Measurements from ENCODE around the gene DCAF7. TPM values are rescaled to one million over a fixed set of nuclear protein-coding genes. Genes with fewer than 3 reads are reported as not detected.

The DCAF7 gene
- total RNA-seq, 2 experiments from 2014 or later, result 135 to 139 TPM

DNA sequence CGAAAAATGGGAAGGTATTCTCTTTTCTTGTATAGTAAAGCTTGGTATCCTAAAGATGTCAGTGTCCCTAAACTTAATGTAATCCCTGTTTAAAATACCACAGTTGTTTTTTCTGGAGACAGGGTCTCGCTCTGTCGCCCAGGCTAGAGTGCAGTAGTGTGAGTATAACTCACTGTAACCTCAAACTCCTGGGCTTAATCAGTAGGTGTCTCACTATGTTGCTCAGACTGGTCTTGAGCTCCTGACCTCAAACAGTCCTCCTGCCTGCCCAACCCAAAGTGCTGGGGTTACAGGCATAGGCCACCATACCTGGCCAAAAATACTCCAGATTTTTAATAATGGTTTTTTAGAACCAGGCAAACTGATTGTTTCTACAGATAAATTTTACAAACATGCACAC lies 8.2 kb downstream of the DCAF7 start:
- Mint-ChIP-seq H3K9me3 (peaks cover 6% of the 10 kb centered on the region), H3K27ac (no peak overlapping the region), H3K27me3 (no peaks in the 10 kb centered on the region), H3K4me1 (peaks cover 42% of the 10 kb centered on the region), H3K4me3 (no peak overlapping the region), H3K36me3 (ENCODE audit: low read depth) (peaks cover 34% of the 10 kb centered on the region)
- POLR2A ChIA-PET, result no interaction called here
- CTCF ChIA-PET, result interaction anchor here (0.8 to 1.4 kb wide), 3 partner anchors 11 to 15 kb away, joined by 3 read pairs; no protein-coding TSS in a partner anchor
- no peak for DNase-seq

DNA sequence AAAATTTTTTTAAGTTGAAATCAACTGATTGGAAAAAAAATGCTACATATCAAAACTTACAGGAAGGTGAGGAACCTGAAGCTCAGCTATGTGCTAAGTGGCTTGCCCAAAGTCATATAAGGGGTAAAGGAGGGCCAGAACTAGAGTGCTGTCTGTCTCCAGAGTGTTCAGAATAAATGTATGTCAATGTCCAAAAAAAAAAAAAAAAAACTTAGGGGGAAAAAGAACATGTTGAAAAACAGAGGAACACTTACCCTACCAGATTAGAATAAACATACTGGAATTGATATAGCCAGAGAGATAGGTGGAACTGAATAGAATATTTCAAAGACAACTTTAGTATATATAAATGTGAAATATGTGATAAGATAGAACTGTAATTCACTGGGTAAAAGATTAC lies 11.5 kb downstream of the DCAF7 start:
- peaks cover 25% of the 10 kb centered on the region for H3K4me1 Mint-ChIP-seq
- H3K27ac Mint-ChIP-seq, result no peak overlapping the region
- no peak for DNase-seq
- POLR2A ChIA-PET, result no interaction called here
- H3K27me3 Mint-ChIP-seq, result no peaks in the 10 kb centered on the region
- peaks cover 11% of the 10 kb centered on the region for H3K36me3 Mint-ChIP-seq (ENCODE audit: low read depth)
- no peak overlapping the region for H3K4me3 Mint-ChIP-seq
- CTCF ChIA-PET, result no interaction called here
- H3K9me3 Mint-ChIP-seq, result peaks cover 6% of the 10 kb centered on the region

DNA sequence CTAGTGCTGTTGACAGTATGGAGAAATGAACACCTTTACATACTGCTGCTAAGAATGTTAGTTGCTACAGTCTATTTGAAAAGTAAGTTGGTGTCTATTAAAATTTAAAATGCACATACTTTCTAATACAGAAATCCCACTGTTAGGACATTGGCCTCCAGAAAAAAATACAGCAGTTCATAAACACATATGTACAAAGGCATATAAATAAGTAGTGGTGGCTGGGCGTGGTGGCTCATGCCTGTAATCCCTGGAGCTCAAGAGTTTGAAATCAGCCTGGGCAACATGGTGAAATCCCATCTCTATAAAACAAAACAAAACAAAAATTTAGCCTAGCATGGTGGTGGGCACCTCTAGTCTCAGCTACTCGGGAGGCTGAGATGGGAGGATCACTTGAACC lies 13.1 kb downstream of the DCAF7 start:
- peaks cover 3% of the 10 kb centered on the region for H3K36me3 Mint-ChIP-seq (ENCODE audit: low read depth)
- POLR2A ChIA-PET, result no interaction called here
- no peaks in the 10 kb centered on the region for H3K27me3 Mint-ChIP-seq
- H3K4me1 Mint-ChIP-seq, result peaks cover 18% of the 10 kb centered on the region
- CTCF ChIA-PET, result interaction anchor here (1.1 kb wide), 1 partner anchor 138 kb away, joined by 3 read pairs; no protein-coding TSS in a partner anchor
- DNase-seq, result no peak
- H3K9me3 Mint-ChIP-seq, result no peaks in the 10 kb centered on the region
- no peak overlapping the region for H3K27ac Mint-ChIP-seq
- H3K4me3 Mint-ChIP-seq, result no peak overlapping the region

DNA sequence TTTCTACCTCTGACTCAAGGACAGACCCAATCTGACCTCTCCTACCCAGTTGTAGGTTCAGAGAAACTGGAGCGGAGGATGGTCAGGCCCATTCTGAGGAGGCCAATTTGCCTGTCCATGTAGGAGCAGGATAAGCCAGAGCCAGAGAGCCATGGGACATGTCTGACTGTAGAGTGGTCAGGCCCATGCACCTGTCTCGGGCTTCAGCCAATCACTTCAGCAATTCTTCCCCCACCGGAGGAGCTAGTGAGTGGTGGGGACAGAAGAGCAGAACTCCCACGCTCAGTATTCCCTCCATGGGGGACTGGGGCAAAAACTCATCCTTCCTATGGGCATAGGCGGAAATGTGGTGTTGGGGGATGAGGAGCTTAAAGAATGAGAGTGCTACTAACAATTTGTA lies 14.3 kb downstream of the DCAF7 start:
- POLR2A ChIA-PET, result no interaction called here
- CTCF ChIA-PET, result no interaction called here

DNA sequence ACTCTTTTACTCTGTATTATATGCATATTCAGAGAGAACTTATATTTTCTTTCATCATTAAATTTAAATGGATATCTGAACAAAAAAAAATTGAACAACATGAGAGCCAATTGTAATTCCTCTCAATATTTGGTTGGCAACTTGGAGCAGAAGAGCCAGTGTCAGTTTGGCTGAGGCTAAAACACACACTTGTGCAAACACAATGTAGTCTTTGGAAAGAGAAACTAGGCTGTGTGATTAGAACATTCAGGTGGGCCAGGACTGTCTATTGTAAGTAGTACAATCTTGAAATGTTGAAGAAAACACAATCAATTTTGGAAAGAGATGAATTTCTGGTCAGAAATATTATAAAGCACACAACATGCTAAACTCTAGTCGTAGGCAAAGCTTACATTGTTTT lies 17.0 kb downstream of the DCAF7 start:
- DNase-seq, result no peak
- Mint-ChIP-seq H3K36me3 (ENCODE audit: low read depth) (peaks cover 11% of the 10 kb centered on the region), H3K27ac (no peak overlapping the region), H3K4me1 (peaks cover 28% of the 10 kb centered on the region), H3K4me3 (no peak overlapping the region), H3K9me3 (no peaks in the 10 kb centered on the region), H3K27me3 (no peaks in the 10 kb centered on the region)
- CTCF ChIA-PET, result no interaction called here
- POLR2A ChIA-PET, result no interaction called here

More for the DNA sequence above, 14.3 kb downstream of the DCAF7 start:
- no peak for DNase-seq
- no peaks in the 10 kb centered on the region for H3K9me3 Mint-ChIP-seq
- peaks cover 20% of the 10 kb centered on the region for H3K4me1 Mint-ChIP-seq
- no peak overlapping the region for H3K27ac Mint-ChIP-seq
- no peaks in the 10 kb centered on the region for H3K27me3 Mint-ChIP-seq
- H3K36me3 Mint-ChIP-seq (ENCODE audit: low read depth), result peaks cover 3% of the 10 kb centered on the region
- no peak overlapping the region for H3K4me3 Mint-ChIP-seq

DNA sequence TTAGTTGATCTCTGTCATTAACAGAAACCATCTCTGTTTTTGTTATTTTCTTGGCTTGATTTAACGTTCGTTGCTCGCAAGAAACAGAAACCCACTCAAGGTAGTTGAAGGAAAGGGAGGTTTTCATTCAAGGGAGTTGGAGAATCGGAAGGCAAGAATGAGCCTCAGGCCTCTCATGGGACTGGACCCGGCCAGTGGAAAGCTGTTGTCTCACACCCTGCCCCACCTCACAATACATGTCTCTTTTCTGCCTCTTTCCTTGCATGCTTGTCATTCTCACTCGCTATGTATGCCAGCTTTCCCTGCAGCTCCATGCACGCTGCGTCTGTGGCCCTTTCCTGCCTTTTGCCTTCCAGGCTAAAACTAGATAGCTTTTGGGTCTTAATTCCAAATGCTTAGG lies 18.3 kb downstream of the DCAF7 start:
- Mint-ChIP-seq H3K27me3 (no peaks in the 10 kb centered on the region), H3K4me3 (no peak overlapping the region), H3K4me1 (peaks cover 22% of the 10 kb centered on the region), H3K27ac (no peak overlapping the region), H3K9me3 (no peaks in the 10 kb centered on the region), H3K36me3 (ENCODE audit: low read depth) (peaks cover 8% of the 10 kb centered on the region)
- POLR2A ChIA-PET, result interaction anchor here (0.6 kb wide), 1 partner anchor 15 kb away, joined by 3 read pairs; no protein-coding TSS in a partner anchor
- CTCF ChIA-PET, result interaction anchor here (0.6 to 1.0 kb wide), 2 partner anchors 11 to 34 kb away, joined by 3 read pairs; no protein-coding TSS in a partner anchor
- no peak for DNase-seq

DNA sequence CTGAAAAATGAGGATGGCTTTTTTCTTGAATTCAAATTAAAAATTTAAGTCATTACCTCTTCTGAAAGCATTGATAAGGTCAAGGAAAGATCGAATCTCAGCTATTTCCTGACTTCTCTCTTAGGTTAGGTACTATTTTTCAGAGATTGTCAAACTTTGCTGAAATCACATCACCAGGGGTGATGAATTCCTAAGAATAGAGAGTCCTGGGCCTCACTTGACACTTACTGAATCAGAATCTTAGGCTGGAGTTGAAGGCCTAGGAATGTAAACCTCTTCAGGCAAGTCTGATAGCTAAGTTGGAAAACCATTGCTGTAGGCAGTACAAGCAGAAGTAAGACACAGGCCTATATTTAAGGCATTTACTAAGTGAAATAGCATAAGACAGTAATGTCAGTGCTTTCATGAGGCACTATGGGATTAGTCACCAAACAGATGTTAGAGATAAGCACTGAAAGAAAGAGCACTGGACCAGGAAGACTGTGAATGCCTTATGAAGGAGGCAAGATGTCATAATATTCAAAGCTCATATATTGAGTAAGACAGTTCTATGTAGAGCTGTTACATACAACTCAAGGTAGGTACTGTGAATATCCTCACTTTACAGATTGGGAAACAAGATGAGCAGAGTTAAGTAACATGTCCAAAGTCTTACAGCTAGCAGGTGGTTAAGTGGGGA lies 21.5 kb downstream of the DCAF7 start:
- Mint-ChIP-seq H3K36me3 (ENCODE audit: low read depth) (peaks cover 13% of the 10 kb centered on the region), H3K4me1 (peaks cover 16% of the 10 kb centered on the region), H3K27ac (no peak overlapping the region), H3K4me3 (no peak overlapping the region), H3K27me3 (no peaks in the 10 kb centered on the region), H3K9me3 (no peaks in the 10 kb centered on the region)
- CTCF ChIA-PET, result interaction anchor here (1.5 kb wide), 1 partner anchor 22 kb away, joined by 3 read pairs; no protein-coding TSS in a partner anchor
- no peak for DNase-seq
- POLR2A ChIA-PET, result no interaction called here

- CTCF ChIA-PET, result interaction anchor here (0.6 to 0.7 kb wide), 2 partner anchors 15 to 188 kb away, joined by 3 read pairs; no protein-coding TSS in a partner anchor
- DNase-seq, result no peak
- Mint-ChIP-seq H3K4me3 (no peak overlapping the region), H3K4me1 (peaks cover 16% of the 10 kb centered on the region), H3K27ac (no peak overlapping the region), H3K27me3 (no peaks in the 10 kb centered on the region), H3K9me3 (no peaks in the 10 kb centered on the region), H3K36me3 (ENCODE audit: low read depth) (peaks cover 15% of the 10 kb centered on the region)
- POLR2A ChIA-PET, result no interaction called here
Measured at GRCh38 chr17:63573634-63574033, 23.4 kb downstream of the DCAF7 start.

- no peak overlapping the region for H3K27ac Mint-ChIP-seq
- CTCF ChIA-PET, result interaction anchor here (2.0 kb wide), 1 partner anchor 13 kb away, joined by 5 read pairs; no protein-coding TSS in a partner anchor
- POLR2A ChIA-PET, result no interaction called here
Measured at GRCh38 chr17:63578027-63578768, 27.9 kb downstream of the DCAF7 start.

DNA sequence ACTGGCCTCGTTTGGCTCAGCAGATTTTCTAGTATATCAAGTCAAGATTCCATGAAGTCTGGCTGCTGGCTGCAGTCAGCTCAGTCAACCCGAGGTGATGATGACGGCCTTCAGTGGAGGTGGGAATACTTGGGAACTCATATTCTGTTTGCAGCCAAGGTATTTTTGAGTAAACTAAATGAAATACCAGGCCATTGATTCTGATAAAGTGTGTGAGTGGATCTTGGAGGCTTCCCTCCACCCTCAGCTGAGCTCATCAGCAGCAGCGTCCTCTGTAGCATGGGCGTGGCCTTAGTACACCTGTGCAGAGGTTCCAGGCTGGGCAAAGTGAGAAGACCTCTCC lies 28.5 kb downstream of the DCAF7 start:
- no peak for DNase-seq
- Mint-ChIP-seq H3K9me3 (no peaks in the 10 kb centered on the region), H3K4me1 (peaks cover 4% of the 10 kb centered on the region), H3K4me3 (no peak overlapping the region), H3K36me3 (ENCODE audit: low read depth) (peaks cover 39% of the 10 kb centered on the region), H3K27ac (no peak overlapping the region), H3K27me3 (no peaks in the 10 kb centered on the region)
- POLR2A ChIA-PET, result interaction anchor here (0.6 kb wide), 1 partner anchor 580 kb away, joined by 3 read pairs; no protein-coding TSS in a partner anchor
- CTCF ChIA-PET, result interaction anchor here (2.0 kb wide), 1 partner anchor 13 kb away, joined by 5 read pairs; no protein-coding TSS in a partner anchor

More at GRCh38 chr17:63578027-63578768, 27.9 kb downstream of the DCAF7 start:
- Mint-ChIP-seq H3K4me3 (no peak overlapping the region), H3K36me3 (ENCODE audit: low read depth) (peaks cover 34% of the 10 kb centered on the region), H3K27me3 (no peaks in the 10 kb centered on the region), H3K4me1 (peaks cover 3% of the 10 kb centered on the region), H3K9me3 (no peaks in the 10 kb centered on the region)
- DNase-seq, result no peak

DNA sequence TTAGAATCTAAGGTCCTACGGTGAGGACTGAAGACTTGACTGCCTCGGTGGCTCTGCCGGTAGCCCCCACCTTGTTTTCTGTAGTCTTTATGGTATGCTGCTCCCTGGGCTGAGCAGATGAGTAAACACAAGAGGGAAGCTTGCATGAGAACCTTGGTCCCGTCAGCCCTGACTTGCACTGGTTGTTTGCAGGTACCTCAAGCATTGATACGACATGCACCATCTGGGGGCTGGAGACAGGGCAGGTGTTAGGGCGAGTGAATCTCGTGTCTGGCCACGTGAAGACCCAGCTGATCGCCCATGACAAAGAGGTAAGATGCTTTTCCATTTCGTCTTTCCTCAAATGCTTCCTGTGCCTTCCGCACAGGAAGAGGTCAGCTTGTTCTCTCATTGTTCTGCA lies 29.4 kb downstream of the DCAF7 start:
- H3K4me3 Mint-ChIP-seq, result no peak overlapping the region
- H3K27ac Mint-ChIP-seq, result no peak overlapping the region
- H3K4me1 Mint-ChIP-seq, result peaks cover 9% of the 10 kb centered on the region
- no peaks in the 10 kb centered on the region for H3K9me3 Mint-ChIP-seq
- no peaks in the 10 kb centered on the region for H3K27me3 Mint-ChIP-seq
- POLR2A ChIA-PET, result interaction anchor here (0.6 kb wide), 1 partner anchor 580 kb away, joined by 3 read pairs; no protein-coding TSS in a partner anchor
- CTCF ChIA-PET, result interaction anchor here (0.6 to 2.0 kb wide), 3 partner anchors 12 to 387 kb away, joined by 3 to 5 read pairs (median 4); no protein-coding TSS in a partner anchor
- no peak for DNase-seq
- H3K36me3 Mint-ChIP-seq (ENCODE audit: low read depth), result peaks cover 41% of the 10 kb centered on the region

GRCh38 chr17:63587770-63588169 lies 37.5 kb downstream of the DCAF7 start:
- ChIA-PET POLR2A (no interaction called here), CTCF (interaction anchor here (1.7 kb wide), 1 partner anchor 153 kb away, joined by 4 read pairs; no protein-coding TSS in a partner anchor)
- no peaks in the 10 kb centered on the region for H3K9me3 Mint-ChIP-seq
- no peak overlapping the region for H3K4me3 Mint-ChIP-seq
- H3K36me3 Mint-ChIP-seq (ENCODE audit: low read depth), result peaks cover 69% of the 10 kb centered on the region
- H3K27ac Mint-ChIP-seq, result no peak overlapping the region
- H3K4me1 Mint-ChIP-seq, result peaks cover 21% of the 10 kb centered on the region
- no peaks in the 10 kb centered on the region for H3K27me3 Mint-ChIP-seq
- no peak for DNase-seq

GRCh38 chr17:63588797-63589196 lies 38.5 kb downstream of the DCAF7 start:
- no peaks in the 10 kb centered on the region for H3K27me3 Mint-ChIP-seq
- no peak overlapping the region for H3K27ac Mint-ChIP-seq
- H3K4me3 Mint-ChIP-seq, result no peak overlapping the region
- H3K9me3 Mint-ChIP-seq, result no peaks in the 10 kb centered on the region
- no peak for DNase-seq
- ChIA-PET CTCF (interaction anchor here (0.7 to 1.7 kb wide), 2 partner anchors 19 to 154 kb away, joined by 3 to 4 read pairs; no protein-coding TSS in a partner anchor), POLR2A (no interaction called here)
- peaks cover 63% of the 10 kb centered on the region for H3K36me3 Mint-ChIP-seq (ENCODE audit: low read depth)
- peaks cover 19% of the 10 kb centered on the region for H3K4me1 Mint-ChIP-seq
